GM11168 (cell line): Measurements from ENCODE around the gene SLC4A8.
"Not testable (repeated sequence)": the region's sequence is repeated elsewhere in the genome, so short reads cannot be mapped to it uniquely, and the experiment has no call there.

ENCODE experiments used
- in situ Hi-C: fragments of 300-500 bp; cut with MboI; formaldehyde crosslinking; loops from one replicate; pipeline ENCODE4 v1.12.0; 2022; ENCODE audit warnings: low sequenced_read_pairs; ENCODE audit not compliant: unreplicated experiment

Gene SLC4A8

DNA sequence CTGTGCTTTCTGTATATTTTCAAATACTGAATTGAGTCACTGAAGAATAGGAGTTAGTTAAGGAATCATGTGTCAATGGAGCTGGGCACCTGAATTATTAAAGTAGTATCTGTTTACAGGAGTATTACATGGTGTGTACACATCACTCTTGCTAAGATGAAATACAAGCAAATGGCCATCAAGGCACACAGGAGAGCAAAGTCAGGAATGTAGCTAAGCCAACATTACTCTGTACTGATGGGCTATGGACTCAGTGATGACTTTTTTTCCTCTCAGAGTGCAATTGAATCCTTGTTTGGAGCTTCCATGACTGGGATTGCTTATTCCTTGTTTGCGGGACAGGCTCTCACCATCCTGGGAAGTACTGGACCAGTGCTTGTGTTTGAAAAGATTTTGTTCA is 45.5 kb downstream of the SLC4A8 start:
- in situ Hi-C loops = no loop called here

DNA sequence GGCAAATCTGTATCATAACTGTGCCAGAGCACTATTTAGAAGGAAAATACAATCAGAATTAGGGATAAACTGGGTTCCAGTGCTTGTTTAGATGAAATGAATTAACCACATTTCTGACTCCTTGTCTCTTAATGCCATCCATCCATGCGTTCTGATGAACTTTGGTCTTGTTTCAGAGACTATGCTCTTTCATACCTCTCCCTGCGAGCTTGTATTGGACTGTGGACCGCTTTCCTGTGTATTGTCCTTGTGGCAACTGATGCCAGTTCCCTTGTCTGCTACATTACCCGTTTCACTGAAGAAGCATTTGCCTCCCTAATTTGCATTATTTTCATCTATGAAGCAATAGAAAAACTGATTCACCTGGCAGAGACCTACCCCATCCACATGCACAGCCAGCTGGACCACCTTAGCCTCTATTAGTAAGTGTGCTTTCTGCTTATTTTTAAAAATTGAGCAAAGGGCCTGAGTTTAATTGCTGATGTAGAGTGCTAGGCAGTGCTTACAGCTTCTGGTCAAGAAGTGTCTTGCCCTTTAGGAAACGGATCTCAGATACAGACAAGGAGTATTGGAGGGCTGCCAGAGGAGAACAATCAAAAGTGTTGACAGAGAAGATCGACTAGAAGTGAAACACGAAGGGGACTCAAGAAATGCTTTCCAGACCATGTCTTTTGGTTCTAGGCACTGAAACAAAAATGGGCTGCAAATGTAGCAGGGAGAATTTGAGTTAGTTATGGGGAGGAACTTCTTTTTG is 46.7 kb downstream of the SLC4A8 start:
- in situ Hi-C loops = no loop called here

DNA sequence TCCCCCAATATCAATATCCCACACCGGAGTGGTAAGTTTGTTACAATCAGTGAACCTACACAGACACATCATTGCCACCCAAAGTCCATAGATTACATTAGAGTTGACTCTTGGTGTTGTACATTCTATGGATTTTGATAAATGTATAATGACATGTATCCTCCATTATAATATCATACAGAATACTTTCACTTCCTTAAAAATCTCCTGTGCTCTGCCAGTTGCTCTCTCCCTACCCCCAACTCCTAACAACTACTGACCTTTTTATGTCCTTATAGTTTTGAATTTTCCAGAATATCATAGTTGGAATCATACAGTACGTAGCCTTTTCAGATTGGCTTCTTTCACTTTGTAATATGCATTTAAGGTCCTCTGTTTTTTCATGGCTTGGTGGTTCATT is 48.4 kb downstream of the SLC4A8 start:
- in situ Hi-C loops = no loop called here

DNA sequence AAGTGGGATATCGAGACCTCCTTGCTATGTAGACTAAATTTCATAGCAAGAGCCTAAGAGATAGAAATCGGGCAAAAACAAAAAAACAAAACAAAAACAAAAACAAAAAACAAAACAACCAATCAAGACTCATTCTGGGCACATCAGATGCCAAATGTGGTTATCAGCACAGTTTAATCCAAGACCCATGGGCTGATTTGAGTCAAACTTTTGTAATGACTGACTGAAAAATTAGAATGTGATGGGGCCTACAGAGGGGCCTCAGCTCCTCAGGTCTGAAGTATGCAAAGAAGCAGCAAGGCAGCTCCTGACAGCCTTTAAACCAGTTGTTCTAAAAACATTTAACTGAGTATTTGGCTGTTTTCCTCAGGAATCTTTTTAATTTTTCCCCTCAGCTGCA is 49.3 kb downstream of the SLC4A8 start:
- in situ Hi-C loops = no loop called here

DNA sequence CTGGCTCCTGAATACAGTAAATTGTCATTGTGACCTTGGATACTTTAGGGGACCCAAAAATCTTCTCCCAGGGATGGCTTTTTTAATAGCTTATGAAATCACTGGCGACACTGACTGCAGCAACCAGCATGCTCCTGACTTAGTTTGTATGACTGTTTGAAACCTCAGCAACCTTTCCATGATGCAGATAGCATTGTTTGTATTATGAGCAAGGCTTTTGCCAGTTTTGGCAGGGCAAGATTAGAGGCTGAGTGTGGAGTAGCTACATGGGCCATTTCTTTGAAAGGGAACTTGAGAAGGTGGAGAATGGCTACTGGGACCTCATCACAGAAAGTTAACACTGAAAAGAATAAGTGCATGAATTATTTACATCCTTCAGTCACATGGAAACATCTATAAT is 50.9 kb downstream of the SLC4A8 start:
- in situ Hi-C loops = no loop called here

DNA sequence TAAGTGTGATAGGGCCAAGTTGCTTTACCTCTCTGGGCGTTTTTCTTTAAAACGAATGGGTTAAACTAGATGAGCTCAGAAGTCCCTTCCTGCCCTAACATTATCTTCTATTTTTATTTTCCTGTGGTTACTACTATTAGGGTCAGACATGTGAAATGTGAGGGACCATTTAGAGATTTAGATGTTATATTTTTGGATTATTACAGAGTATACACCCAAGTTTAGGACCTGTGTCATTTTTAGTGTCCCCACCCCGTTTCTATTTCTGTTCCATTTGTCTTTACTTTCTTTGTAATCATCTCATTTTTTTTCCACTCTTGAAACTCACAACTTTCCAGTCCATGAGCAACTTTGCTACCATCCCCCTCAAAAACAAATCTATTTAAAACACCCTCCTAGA is 56.3 kb downstream of the SLC4A8 start:
- in situ Hi-C loops = no loop called here

DNA sequence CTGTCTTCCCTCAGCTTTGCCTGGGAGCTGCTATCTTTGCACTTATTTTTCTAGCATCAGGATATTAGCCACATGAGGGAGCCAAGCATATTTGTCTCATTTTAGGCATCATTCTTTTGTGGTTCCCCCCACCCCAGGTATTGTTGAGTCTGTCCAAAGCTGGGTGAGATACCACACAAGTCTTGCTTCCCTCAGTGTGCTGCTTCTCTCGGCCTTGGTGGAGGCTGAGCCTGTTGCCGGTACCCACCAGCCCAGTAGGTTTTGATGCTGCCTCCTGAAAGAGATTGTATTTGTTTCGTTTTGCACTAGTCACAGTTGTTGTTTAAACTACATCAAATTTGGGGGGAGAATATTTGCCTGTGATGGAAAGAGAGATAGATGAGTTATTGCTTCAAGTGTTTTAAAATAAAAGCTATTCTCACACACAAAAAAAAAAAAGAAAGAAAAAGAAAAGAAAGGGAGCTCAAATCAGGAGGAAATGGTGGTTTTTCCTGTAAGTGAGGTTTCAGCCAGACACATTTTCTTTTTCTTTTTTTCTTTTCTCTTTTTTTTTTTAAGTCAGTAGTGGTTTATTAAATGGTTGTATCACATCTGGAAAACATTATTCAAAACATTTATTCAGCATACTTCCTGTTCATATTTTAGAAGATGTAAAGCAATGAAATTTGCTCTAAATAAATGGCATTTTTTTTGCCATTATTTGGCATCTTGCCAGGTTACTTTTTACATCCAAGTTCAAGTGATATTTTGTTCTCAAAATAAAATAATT is 58.5 kb downstream of the SLC4A8 start:
- in situ Hi-C loops = no loop called here

DNA sequence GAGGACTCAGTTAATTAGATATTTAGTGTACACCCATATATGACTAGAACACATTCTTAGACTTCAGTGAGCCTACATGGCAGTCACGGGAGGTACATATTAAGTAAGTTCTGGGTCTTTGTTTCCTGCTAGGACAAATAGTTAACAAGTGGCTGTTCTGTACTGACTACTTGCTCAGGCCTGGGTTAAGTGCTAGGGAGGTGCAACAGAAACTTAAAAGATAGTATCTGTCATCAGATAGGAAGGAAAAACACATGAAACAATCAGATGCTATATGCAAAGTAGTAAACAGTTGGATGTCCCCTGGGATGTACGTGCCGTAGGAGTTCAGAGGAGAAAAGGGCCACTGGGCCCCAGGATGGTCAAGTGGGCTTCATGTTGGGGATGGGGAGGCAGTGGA is 59.5 kb downstream of the SLC4A8 start:
- in situ Hi-C loops = no loop called here

DNA sequence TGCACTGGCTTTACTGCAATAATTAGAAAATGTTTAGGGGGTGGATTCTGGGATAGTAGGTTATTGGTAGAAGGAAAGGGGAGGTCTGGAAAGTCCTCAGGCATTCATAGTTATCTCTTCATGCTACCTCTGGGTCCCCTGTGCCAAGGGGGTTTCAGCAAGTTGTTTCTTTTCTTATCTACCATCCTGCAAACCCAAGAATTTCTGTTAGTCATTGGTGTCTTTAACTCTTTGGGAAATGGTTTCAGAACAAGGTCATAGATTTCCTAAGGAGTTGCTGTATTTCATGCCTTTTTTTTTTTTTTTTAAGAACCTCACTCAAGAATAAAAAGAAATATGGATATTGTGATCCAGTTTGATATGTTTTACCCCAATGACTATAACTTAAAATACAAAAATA is 63.6 kb downstream of the SLC4A8 start:
- in situ Hi-C loops = no loop called here

DNA sequence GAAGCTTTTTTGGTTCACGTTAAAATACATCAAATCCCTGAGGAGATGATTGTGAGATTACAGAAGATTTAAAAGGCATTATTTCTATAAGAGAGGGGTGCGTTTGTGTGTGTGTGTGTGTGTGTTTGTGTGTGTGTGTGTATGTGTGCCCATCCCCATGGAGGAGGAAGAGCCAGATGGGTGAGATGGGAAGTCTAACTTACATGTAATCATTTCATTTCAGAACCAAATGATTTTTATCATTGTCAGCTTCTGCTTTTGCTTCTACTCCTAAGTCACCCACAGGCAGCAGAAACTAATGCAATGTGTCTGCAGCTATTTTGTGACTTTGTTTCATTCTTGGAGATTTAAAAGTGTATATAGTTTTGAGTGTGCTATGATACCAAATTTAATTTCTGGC is 68.7 kb downstream of the SLC4A8 start:
- in situ Hi-C loops = no loop called here

DNA sequence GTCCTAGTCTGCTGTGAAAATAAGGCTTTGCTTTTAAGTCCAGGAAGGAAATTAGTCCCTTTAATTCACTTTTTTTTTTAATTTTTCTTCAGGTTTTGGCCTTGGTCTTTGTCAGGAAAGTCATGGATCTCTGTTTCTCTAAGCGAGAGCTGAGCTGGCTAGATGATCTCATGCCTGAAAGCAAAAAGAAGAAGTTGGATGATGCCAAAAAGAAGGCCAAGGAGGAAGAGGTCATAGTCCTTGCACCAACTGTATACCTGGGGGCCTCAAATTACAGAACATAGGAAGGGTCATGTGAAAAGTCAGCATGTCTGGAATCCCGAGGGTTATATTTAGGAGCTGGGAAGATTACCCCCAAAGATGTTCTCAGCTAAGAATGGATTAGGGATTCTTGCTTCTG is 72.3 kb downstream of the SLC4A8 start:
- in situ Hi-C loops = no loop called here

DNA sequence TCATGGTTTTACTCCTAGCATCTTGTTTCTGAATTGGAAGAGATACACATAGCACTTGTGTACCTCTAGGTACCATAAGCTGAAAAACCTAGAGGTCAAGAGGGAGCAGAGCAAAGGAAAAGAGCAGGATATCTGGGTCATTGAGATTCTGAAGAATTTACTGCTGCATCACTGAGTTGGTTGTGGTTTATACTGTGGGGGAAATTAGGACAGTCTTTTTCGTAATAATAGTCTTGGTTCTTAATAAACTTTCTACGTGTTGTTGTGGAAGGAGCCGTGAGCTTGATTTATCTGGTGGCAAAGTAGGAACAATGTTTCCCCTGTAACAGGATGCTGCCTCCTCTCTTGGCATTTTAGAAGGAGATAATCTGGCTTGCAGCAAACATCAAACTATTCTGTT is 80.2 kb downstream of the SLC4A8 start:
- in situ Hi-C loops = no loop called here

DNA sequence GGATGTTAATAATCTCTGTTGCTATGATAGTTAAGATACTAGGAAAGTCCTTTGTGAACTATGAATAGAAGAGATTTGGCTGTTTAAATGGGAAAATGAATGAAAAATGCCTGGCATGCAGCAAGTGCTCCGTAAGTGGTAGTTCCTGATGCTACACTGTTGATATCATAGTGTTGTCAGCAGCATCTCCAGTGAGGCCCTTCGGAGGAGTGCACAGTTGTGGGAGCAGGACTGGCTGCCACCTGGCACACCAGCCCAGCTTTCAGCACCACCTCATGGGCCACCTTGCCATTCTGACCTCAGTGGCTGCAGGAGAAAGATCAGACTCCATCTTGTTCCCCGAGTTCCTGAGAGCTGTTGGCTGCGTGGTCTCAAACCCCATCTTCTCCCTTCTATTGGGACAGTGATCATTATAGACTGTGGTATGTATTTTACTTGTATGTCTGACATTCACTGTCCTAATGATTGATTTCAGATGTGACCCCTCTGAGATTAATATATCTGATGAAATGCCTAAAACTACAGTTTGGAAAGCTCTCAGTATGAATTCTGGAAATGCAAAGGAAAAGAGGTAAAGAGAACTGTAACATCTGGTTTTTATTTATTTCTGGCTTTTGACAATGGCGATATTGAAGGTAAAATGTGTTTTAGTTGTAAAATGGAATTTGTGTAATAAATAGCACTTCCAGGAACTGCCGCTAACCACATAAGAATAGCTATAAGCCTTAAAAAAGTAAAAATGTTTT is 80.9 kb downstream of the SLC4A8 start:
- in situ Hi-C loops = no loop called here

DNA sequence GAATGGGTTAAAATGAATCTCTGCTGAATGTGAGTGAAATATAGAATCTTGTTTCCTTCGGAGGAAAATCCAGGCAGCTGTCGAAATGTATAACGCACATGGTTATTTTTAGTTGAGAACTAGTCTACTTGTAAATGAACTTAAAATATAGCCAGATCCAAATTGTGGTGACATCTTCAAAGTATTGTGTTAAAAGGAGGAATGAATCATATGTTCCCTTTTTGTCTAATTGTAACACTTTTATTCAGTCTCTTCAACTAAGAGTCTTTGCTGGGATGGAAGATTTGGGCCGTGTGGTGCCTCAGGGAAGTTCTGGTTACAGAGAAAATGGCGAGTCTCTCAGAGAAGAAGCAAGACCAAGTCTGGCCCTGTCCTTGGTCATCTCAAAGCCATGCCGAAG is 82.5 kb downstream of the SLC4A8 start:
- in situ Hi-C loops = no loop called here

DNA sequence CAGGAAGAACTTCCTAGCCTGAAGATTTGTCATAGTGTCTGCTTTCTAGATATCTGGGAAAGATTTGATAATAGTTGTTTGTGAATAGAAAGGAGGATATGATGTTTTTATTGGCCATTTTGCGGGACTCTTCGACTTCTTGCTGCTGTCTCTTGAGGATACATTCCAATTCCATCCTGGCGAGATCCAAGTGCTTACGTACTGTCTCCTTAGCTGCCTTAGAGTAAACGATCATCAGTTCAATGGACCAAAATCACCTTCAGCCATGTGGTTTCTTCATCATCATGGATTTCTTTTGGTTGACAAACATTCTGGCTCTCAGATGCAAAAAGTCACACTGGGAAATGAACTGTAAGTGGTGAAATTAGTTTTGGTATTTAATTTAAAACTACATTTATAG is 83.7 kb downstream of the SLC4A8 start:
- in situ Hi-C loops = no loop called here

DNA sequence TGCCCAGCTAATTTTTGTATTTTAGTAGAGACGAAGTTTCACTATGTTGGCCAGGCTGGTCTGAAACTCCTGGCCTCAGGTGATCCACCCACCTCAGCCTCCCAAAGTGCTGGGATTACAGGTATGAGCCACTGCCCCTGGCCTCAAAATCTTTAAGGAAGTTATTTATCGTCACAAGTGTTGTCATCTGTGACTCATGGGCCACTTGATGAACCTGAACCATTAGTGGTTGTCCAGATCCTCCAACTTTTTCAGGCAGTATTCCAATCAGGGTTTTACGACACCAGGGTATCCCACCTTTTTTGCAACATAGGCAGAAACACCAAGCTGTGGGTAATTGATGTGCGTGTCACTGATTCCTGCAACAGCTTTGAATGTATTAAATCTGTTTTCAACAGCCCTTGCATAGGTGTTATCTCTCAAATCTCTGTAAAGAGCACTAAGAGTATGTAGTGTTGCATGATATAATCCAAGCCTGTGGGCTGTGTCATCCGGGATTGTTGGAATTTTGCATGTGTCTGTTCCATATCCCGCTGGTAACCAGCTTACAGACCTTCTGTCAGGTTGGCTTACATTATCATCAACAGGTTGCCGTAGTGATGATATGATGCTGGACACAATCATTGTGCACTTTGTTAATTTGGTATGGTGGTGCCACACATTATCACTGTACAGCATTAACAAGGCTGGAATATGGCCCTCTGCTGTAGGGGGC is 87.1 kb downstream of the SLC4A8 start:
- in situ Hi-C loops = no loop called here

DNA sequence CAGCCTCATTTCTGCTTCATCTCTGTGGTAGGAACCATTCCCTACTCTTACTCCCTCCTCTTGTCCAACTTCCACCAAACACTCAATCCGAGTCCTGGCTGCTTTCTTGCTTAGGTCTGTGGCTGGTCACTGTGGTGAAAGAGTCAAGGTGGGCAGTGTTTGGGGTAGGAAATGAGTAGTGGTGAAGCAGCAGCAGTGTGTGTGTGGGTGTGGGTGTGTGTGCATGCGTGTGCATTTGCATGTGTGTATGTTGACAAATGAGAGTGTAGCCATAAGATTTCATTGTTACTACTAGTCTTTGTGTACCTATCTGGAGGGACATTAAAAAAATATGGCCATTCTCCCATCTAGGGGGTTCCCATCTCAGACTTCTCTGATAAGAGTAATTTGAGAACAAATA is 87.8 kb downstream of the SLC4A8 start:
- in situ Hi-C loops = no loop called here

DNA sequence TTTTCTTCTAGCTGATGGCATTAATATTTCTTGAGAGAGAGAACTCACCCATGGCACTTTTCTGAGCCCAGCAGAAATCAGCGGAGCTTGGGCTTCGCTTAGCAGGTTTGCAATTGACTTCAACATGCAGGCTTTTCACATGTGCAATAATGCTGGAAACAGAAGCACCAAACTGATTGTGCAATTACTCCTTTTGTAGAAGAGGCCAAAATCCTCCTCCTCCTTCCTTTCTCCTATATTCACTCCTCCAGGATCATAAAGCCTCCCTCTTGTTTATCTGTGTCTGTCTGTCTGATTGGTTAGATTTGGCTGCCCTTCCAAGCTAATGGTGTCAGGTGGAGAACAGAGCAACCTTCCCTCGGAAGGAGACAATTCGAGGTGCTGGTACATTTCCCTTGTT is 90.4 kb downstream of the SLC4A8 start:
- in situ Hi-C loops = not testable (repeated sequence)

DNA sequence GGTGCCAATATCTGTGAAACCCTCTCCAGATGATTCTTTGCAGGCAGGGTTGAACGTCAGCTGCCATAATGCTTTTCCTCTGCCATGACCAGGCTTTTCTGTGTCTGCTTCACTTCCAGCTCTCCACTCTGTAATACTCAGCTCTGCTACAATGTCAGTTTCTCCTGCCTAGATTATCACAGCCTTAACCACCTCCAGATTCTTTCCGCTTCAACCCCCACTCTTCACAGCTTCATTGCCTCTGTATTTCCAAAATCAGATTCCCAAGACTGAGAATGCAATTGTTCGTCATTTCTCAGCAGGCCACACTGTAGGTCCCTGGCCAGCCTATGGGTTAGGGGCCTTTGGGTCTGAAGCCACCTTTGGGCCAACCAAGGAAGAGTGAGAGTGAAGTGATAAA is 92.7 kb downstream of the SLC4A8 start:
- in situ Hi-C loops = no loop called here

DNA sequence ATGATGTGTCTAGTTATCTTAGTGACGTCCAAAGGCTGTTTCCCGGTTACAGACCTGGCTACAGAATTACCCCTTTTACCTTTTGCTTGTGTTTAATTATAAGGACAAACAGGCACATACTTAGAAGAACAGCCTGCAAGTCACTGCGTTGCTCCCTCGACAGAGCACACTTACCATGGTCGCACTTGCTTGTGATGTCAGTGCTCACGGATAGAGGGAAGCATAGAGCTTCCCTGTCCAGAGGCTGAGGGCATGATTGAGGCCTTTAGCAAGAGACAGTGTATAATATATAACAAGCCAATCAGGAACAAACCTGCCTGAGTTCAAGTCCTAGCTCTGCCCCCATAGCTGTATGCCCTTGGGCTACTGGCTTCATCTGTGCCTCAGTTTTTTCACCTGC is 93.2 kb downstream of the SLC4A8 start:
- in situ Hi-C loops = no loop called here

DNA sequence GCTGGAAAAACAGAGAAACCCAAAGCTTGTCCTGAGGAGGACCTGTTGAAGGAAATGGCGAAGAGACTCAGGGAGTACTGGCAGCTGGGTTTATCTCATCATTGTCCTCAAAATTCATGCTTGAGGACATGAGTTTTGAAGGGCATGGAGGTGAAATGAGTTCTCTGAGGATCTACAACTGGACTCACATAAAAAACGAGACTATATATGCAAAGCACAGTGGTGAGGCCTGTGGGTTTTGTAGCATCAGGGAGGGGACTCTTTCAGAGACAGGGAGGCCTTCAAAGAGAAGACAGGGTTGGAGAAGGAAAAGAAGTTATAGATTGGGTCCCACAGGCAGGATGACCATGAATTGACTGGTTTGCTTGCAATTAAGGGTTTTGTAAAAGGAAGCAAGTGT is 95.1 kb downstream of the SLC4A8 start:
- in situ Hi-C loops = no loop called here
